Adrenal gland (tissue), 5 donors: ENCODE results near the gene FGD2.
A peak's percentile ranks its signal among the peaks of the same experiment; 100 is the strongest.

Source experiments
- POLR2A ChIP-seq, 2 donors: fragments of 450-650 bp; IDR thresholded peaks; one replicate each; pipeline ENCODE4 v1.6.1; 2017; ENCODE audit warnings: antibody characterized with exemption in 2 of 2, mild to moderate bottlenecking in 2 of 2, moderate library complexity in 1 of 2
- TF ChIP-seq, protein P1 (sequence below), 6 experiments: fragments of 450-650 bp in 4 of 6; fragments of 200-600 bp in 2 of 6; sonication (generic) in 1 of 6; IDR thresholded peaks; 1 replicate in 5 of 6; 2 replicates in 1 of 6; pipeline versions ENCODE4 v1.5.1 to v1.8.0; 2016 to 2021; ENCODE audit warnings: antibody characterized with exemption in 6 of 6, mild to moderate bottlenecking in 2 of 6, moderate library complexity in 1 of 6
- donor health status: DM: no; HTN: no; CAD: no.

DNA sequence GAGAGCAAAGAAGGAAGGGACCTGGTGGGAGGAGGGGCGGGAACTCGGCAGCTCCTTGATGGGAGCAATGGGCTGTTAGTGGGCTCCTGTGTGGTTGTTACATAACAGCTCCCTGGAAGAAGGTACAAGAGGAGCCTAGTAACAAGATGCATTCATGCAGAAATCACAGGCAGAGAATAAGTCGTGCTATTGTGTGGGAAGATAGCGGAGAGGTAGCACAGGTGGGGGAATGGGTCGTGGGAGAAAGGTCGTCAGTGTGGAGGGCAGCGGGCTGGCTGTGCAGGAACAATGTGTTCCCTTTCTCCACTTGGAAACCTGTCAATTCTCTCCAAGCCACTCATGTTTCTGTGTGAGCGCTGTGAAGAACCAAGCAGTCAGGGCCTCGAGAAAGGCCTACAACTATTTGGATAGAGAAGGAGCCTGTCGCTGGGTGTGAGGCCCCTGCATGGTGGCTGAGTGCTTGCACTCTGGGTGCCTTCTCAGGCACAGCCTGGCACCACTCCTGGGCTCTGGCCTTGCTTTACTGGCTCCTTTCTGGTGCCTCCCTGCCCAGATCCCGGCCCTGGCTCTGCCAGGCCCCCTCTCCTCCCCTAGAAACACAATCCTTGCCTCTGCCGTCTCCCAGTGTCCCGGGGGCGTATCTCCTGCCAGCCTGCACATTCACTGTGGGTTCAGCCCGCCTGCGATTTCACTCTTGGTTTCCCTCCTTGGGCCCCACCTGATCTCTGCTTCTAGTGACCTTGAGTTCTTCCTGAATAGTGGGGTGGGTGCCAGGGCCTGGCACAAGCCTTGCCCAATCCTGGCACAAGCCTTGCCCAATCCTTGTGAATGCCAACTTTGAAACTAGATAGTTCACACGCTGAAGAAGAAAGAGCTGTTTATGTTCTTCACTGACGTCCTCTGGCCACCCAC is 7.4 kb upstream of the FGD2 start:
- TF ChIP-seq, protein P1, sequence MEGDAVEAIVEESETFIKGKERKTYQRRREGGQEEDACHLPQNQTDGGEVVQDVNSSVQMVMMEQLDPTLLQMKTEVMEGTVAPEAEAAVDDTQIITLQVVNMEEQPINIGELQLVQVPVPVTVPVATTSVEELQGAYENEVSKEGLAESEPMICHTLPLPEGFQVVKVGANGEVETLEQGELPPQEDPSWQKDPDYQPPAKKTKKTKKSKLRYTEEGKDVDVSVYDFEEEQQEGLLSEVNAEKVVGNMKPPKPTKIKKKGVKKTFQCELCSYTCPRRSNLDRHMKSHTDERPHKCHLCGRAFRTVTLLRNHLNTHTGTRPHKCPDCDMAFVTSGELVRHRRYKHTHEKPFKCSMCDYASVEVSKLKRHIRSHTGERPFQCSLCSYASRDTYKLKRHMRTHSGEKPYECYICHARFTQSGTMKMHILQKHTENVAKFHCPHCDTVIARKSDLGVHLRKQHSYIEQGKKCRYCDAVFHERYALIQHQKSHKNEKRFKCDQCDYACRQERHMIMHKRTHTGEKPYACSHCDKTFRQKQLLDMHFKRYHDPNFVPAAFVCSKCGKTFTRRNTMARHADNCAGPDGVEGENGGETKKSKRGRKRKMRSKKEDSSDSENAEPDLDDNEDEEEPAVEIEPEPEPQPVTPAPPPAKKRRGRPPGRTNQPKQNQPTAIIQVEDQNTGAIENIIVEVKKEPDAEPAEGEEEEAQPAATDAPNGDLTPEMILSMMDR (IDR thresholded peaks at IDR 0.05) = no peak
- peak in 1 of 2 donors; percentile 48 for TF ChIP-seq POLR2A (IDR thresholded peaks at IDR 0.05)
